Measurements from ENCODE around the gene GRB10.
"Not testable (repeated sequence)": the region's sequence is repeated elsewhere in the genome, so short reads cannot be mapped to it uniquely, and the experiment has no call there.

GRB10 gene

DNA sequence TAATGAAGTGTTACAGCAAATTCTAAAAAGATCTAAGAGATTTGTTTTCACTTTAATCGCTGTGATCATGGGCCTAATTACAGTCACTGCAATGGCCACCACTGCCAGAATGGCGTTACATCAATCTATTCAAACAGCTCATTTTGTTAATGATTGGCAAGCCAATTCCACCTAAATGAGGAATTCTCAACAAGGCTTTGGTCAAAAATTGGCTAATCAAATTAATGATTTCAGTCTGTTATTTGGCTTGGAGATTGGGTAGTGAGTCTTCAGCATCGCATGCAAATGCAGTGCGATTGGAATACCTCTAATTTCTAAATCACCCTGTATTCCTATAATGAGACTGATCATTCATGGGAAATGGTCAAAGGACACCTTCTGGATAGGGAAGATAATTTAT, 200.4 kb downstream of the GRB10 start:
- not testable (repeated sequence) for ATAC-seq (ENCODE audit: low read depth); H3K4me1 Mint-ChIP-seq; H3K27me3 Mint-ChIP-seq; H3K36me3 Mint-ChIP-seq; H3K27ac Mint-ChIP-seq; H3K4me3 Mint-ChIP-seq; DNase-seq (ENCODE audit: low spot score in 2 of 2)
- peaks cover 15% of the 10 kb centered on the region for H3K9me3 Mint-ChIP-seq

DNA sequence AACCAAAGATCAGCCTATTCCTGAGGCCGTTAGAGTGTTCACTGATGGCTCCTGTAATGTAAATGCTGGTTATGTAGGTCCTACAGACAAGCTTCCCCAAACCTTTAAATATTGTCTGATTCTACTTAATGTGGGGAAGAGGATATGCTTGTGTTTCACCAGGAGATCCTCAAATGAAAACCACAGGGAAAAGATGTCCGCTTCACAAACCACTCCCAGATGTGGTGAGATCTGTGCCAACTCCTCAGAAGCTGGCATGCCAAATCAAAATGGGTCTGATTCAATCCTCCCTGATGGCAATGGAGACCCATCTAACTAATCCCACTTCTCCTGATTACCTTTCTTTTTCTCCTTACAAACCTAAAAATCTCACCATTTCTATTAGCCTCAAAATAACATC, 202.0 kb downstream of the GRB10 start:
- H3K9me3 Mint-ChIP-seq, result peaks cover 17% of the 10 kb centered on the region
- not testable (repeated sequence) for H3K4me3 Mint-ChIP-seq; H3K36me3 Mint-ChIP-seq; DNase-seq (ENCODE audit: low spot score in 2 of 2); H3K27ac Mint-ChIP-seq; H3K27me3 Mint-ChIP-seq; ATAC-seq (ENCODE audit: low read depth); H3K4me1 Mint-ChIP-seq

DNA sequence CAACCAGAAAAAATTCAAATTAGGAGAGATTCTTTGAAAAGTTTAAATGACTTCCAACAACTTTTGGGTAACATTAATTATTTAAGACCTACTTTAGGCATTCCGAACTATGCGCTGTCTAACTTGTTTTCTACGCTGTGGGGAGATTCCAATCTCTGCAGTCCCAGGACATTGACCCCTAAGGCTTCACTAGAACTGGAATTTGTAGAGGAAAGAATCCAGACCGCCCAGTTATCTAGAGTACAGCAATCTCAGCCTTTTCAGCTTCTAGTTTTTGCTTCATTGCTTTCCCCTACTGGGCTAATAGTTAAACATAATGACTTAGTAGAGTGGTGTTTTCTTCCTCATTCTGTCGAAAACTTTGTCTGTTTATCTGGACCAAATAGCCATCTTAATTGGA, 202.6 kb downstream of the GRB10 start:
- Mint-ChIP-seq H3K27ac (no peak overlapping the region), H3K9me3 (peaks cover 17% of the 10 kb centered on the region), H3K27me3 (peaks cover 13% of the 10 kb centered on the region), H3K4me3 (no peak overlapping the region), H3K36me3 (peaks cover 5% of the 10 kb centered on the region), H3K4me1 (no peaks in the 10 kb centered on the region)
- ATAC-seq (ENCODE audit: low read depth) (no peak), DNase-seq (ENCODE audit: low spot score in 2 of 2) (no peak)

DNA sequence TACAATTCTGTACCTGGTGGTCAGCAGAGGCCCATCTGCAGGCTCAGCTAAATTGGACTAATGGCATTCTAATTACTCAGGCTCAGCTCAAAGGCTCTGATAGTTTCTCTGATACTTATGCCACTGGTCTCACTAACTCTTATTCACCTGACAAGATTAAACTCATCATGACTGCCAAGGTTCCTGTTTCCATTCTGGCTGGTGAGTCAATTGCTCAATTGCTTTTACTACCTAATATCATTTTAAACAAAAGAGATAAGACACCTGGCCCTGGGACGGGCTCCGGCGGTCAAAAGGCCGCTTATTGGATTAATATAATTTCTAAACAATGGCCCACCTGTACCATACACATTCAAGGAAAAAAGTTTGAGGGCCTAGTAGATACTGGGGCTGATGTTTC, 204.6 kb downstream of the GRB10 start:
- not testable (repeated sequence) for H3K4me3 Mint-ChIP-seq; H3K27ac Mint-ChIP-seq; H3K36me3 Mint-ChIP-seq; DNase-seq (ENCODE audit: low spot score in 2 of 2); H3K9me3 Mint-ChIP-seq; ATAC-seq (ENCODE audit: low read depth); H3K4me1 Mint-ChIP-seq
- peaks cover 14% of the 10 kb centered on the region for H3K27me3 Mint-ChIP-seq

DNA sequence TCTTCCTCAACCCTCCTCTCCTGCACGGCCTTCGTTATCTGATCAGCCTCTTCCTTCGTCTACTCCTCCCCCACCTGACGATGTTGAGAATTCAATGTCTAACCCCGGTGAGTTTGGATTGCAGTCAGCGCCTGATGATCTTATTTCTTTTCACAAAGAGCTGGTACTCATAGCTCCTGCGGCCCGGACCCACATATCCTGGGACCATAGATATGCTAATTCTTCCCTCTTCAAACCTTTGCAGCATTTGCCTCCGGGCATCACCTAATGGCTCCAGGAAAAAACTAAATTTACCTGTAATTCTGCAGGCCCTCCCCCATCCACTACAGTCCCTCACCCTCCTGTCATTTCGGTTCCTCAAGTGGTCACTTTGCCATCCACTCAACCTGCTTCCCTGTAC, 205.1 kb downstream of the GRB10 start:
- no peak for DNase-seq (ENCODE audit: low spot score in 2 of 2)
- H3K27me3 Mint-ChIP-seq, result peaks cover 14% of the 10 kb centered on the region
- ATAC-seq (ENCODE audit: low read depth), result no peak
- no peaks in the 10 kb centered on the region for H3K4me1 Mint-ChIP-seq
- no peak overlapping the region for H3K4me3 Mint-ChIP-seq
- peaks cover 8% of the 10 kb centered on the region for H3K9me3 Mint-ChIP-seq
- H3K36me3 Mint-ChIP-seq, result peaks cover 5% of the 10 kb centered on the region
- no peak overlapping the region for H3K27ac Mint-ChIP-seq

DNA sequence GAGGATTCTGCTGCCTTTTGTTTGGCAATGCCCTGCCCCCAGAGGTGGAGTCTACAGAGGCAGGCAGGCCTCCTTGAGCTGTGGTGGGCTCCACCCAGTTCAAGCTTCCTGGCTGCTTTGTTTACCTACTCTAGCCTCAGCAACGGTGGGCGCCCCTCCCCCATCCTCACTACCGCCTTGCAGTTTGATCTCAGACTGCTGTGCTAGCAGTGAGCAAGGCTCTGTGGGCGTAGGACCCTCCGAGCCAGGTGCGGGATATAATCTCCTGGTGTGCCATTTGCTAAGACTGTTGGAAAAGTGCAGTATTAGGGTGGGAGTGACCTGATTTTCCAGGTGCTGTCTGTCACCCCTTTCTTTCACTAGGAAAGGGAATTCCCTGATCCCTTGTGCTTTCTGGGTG, 206.3 kb downstream of the GRB10 start:
- not testable (repeated sequence) for ATAC-seq (ENCODE audit: low read depth); H3K4me3 Mint-ChIP-seq; H3K9me3 Mint-ChIP-seq; H3K4me1 Mint-ChIP-seq; DNase-seq (ENCODE audit: low spot score in 2 of 2); H3K36me3 Mint-ChIP-seq; H3K27ac Mint-ChIP-seq
- peaks cover 14% of the 10 kb centered on the region for H3K27me3 Mint-ChIP-seq

DNA sequence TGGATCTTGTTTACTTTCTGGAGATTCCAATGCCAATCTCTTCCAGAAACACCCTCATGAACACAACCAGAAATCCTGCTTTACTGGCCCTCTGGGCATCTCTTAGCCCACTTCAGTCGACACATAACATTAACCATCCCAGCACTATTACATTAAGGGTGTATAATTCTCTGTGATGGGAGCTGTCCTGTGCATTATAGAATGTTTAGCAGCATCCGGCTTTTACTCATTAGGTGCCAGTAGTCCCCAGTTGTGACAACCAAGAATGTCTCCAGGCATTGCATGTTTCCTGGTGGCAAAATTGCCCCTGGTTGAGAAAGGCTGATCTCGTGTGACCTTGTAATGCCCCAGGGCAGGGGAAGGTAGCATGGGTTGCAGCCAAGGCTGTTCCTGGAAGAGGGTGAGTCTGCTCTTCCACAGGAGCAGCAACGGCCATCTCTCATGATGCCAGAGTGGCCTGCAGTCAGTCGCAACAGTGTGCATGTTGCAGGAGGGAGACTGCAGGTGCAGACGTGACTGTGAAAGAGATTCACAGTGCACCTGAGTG, 214.9 kb downstream of the GRB10 start:
- Mint-ChIP-seq H3K27ac (no peak overlapping the region), H3K36me3 (no peaks in the 10 kb centered on the region), H3K4me3 (no peak overlapping the region), H3K9me3 (peaks cover 6% of the 10 kb centered on the region), H3K27me3 (peaks cover 4% of the 10 kb centered on the region), H3K4me1 (no peaks in the 10 kb centered on the region)
- DNase-seq (ENCODE audit: low spot score in 2 of 2) (no peak), ATAC-seq (ENCODE audit: low read depth) (no peak)

DNA sequence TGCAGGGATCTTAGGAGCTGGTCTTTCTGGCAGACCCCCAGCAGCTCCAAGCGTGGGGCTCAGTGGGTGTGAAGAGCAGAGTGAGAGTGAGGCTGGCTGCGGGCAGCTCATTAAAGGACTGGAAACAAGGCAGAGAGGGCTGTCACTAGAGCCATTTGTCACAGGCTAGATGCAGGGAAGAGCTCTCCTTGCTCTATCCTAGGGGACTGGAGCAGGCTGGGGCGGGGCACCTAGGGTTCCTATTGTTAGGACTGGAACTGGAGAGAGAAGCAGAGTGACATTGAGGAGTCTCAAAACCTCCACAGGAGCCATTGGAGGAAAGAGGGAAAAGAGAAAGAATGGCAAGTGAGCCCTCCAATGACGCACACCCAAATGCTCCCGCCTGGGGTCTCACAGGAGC, 216.7 kb downstream of the GRB10 start:
- Mint-ChIP-seq H3K27me3 (peaks cover 8% of the 10 kb centered on the region), H3K27ac (no peak overlapping the region), H3K36me3 (no peaks in the 10 kb centered on the region), H3K9me3 (peaks cover 6% of the 10 kb centered on the region), H3K4me1 (no peaks in the 10 kb centered on the region), H3K4me3 (no peak overlapping the region)
- DNase-seq (ENCODE audit: low spot score in 2 of 2), result no peak
- no peak for ATAC-seq (ENCODE audit: low read depth)

DNA sequence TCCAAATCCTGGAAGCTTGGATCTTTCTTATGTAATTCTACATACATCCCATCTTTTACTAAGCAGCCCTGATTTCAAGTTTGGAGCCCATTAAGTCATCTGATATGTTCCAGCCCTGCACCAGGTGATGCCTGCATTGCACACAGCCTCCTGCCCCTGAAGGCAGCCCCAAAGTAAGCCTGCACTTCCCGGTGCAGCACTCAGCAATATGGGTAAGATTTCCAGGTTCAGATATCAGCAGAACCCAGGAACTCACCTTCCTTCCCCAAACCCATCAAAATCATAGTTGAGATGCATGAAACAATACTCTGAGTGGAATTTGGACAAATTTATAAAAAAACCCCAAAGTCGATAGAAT, 217.2 kb downstream of the GRB10 start:
- peaks cover 5% of the 10 kb centered on the region for H3K9me3 Mint-ChIP-seq
- H3K36me3 Mint-ChIP-seq, result no peaks in the 10 kb centered on the region
- peaks cover 8% of the 10 kb centered on the region for H3K27me3 Mint-ChIP-seq
- no peak overlapping the region for H3K4me3 Mint-ChIP-seq
- no peaks in the 10 kb centered on the region for H3K4me1 Mint-ChIP-seq
- DNase-seq (ENCODE audit: low spot score in 2 of 2) (no peak), ATAC-seq (ENCODE audit: low read depth) (no peak)
- no peak overlapping the region for H3K27ac Mint-ChIP-seq

DNA sequence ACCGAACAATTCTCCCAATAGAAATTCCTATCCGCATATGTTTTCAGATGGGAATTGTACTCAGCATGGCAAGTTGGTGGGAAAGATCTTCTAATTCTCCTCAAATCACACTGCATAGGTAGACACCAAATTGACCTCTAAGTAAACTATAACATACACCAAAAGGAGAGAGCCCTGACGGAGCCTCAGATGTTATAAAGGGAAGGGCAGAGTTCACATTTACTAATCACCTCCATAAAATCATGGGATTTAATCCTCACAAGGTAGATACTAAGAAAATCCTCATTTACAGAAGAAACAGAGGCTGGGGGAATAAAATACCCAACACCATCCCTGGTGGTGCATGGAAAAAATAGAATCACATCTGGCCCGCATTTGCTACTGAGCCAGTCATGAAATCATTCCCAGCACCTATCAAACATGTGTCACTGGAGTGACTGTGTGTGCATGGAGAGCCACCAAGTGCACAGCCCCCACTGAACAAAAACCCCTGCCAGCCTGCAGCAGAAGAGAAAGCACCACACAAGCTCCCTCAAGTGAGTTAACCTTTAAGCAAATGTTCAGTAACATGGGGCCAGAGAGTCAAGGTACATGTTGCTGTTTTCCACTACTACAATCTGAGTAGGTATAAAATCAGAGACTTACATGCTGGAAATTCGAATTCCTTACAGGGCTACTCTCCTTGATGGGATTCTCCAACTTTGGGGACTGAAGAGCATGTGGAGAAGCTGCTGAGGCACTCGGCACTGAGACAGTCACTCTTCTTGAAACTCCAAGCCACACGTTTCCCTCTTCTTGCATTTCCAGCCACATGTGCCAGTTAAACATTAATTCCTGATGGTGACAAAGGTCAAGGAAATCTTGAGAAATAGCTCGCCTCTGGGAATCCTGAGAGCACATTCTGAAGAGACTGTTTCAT, 217.8 kb downstream of the GRB10 start, which contains the start of gene DDC:
DDC (minus strand) TSS at position 766 of the 919 bp plus-strand sequence. CDS start 21,320 bp downstream, outside the sequence.
- no peak within 1 kb of the TSS for H3K4me3 Mint-ChIP-seq
- peaks cover 3% of the 10 kb centered on the region for H3K9me3 Mint-ChIP-seq
- peaks cover 8% of the 10 kb centered on the region for H3K27me3 Mint-ChIP-seq
- ATAC-seq (ENCODE audit: low read depth), result no peak
- no peak within 1 kb of the TSS for H3K27ac Mint-ChIP-seq
- no peak for DNase-seq (ENCODE audit: low spot score in 2 of 2)
- H3K4me1 Mint-ChIP-seq, result no peaks in the 10 kb centered on the region
- no peaks in the 10 kb centered on the region for H3K36me3 Mint-ChIP-seq

DNA sequence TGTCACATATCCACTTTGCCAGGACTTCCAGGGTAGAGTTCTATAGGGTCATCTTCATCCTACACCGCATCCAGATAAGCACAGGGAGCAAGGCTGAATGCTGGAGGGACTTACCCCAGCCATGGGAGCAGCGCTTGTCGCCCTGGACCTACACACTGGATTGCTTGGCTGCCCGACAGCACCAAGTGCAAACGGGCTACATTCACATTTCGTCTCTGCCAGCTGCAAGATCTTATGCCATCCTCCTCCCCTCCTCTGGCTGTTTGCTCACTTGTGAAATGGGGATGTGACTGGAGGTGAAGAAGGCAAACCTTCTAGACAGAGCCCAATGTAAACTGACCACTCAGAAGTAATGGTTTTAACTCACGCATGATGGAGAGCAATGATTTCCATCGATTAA, 218.5 kb downstream of the GRB10 start:
- Mint-ChIP-seq H3K36me3 (no peaks in the 10 kb centered on the region), H3K4me1 (no peaks in the 10 kb centered on the region), H3K27ac (no peak overlapping the region), H3K27me3 (peaks cover 7% of the 10 kb centered on the region), H3K4me3 (no peak overlapping the region), H3K9me3 (no peaks in the 10 kb centered on the region)
- no peak for ATAC-seq (ENCODE audit: low read depth)
- no peak for DNase-seq (ENCODE audit: low spot score in 2 of 2)

DNA sequence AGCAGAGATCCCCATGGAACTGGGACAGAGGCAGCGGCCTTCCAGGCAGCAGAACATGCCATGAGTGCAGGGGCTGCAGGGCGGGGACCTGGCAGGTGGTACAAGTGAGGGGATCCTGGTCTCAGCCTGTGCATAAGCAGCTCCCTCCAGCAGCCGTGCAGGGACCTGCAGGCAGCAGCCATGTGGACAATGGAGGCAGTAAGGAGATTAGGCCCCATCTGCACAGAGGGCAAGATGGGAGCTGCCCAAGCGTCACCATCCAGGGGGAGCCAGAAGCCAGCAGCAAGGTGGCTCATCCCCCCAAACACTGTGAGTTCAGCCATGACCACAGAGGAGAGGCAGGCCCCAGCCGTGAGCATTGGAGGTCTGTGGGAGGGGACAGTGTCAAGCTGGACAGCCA, 220.6 kb downstream of the GRB10 start:
- H3K27ac Mint-ChIP-seq, result no peak overlapping the region
- no peak overlapping the region for H3K4me3 Mint-ChIP-seq
- no peak for ATAC-seq (ENCODE audit: low read depth)
- DNase-seq (ENCODE audit: low spot score in 2 of 2), result no peak
- peaks cover 12% of the 10 kb centered on the region for H3K27me3 Mint-ChIP-seq
- H3K36me3 Mint-ChIP-seq, result no peaks in the 10 kb centered on the region
- H3K9me3 Mint-ChIP-seq, result no peaks in the 10 kb centered on the region
- no peaks in the 10 kb centered on the region for H3K4me1 Mint-ChIP-seq

DNA sequence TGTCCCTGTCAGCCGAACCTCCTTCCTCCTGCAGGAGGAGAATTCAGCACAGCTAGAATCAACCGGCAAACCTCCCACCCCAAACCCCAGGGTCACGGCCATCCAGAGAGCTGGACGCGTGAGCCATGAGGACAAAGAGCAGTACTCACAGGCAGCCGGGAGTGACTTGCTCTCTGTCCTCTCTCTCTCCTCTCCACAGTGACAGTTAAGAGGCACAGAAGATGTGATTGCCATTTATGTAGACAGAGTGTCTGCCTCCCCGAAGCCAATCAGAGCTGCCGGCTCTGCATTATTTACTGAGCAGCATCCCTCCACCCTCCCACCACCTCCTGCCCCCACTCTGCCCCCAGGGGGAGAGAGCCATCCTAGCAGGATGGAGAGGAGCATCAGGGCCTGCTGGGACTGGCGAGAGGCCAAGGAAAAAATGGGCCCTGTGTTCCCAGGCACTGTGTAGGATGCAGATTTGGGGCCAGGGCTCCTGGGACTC, 221.8 kb downstream of the GRB10 start:
- Mint-ChIP-seq H3K9me3 (no peaks in the 10 kb centered on the region), H3K4me3 (no peak overlapping the region), H3K36me3 (no peaks in the 10 kb centered on the region), H3K27me3 (peaks cover 13% of the 10 kb centered on the region), H3K4me1 (no peaks in the 10 kb centered on the region), H3K27ac (no peak overlapping the region)
- ATAC-seq (ENCODE audit: low read depth), result no peak
- no peak for DNase-seq (ENCODE audit: low spot score in 2 of 2)

DNA sequence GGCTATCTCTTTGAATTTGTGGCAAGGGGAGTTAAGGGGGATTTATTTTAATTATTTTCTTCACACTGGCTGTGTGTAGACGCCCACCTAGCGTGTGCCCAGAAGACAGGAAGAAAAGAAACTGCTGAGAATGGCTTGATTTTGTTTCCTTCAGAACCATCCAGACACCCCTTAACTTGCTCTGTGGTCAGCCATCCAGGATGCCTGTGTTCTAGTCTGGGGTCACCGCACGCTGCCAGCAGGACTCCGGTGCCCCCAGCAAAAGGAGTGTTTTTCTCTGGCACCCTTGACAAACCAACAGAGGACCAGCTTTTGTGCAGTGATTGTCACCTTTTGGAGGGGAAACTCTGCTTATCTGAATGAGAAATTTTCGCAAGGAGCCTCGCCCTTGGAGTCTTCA, 222.8 kb downstream of the GRB10 start:
- Mint-ChIP-seq H3K27me3 (peaks cover 13% of the 10 kb centered on the region), H3K27ac (no peak overlapping the region), H3K4me1 (no peaks in the 10 kb centered on the region), H3K4me3 (no peak overlapping the region), H3K9me3 (no peaks in the 10 kb centered on the region), H3K36me3 (no peaks in the 10 kb centered on the region)
- DNase-seq (ENCODE audit: low spot score in 2 of 2) (no peak), ATAC-seq (ENCODE audit: low read depth) (no peak)
